ENCODE results near the gene AUTS2. TPM values are rescaled to one million over a fixed set of nuclear protein-coding genes. Genes with fewer than 3 reads are reported as not detected.
A peak's percentile ranks its signal among the peaks of the same experiment; 100 is the strongest.

The AUTS2 gene
- total and polyA plus RNA-seq, 11 donors = 3.4 to 14.0 (median 7.3) TPM

GRCh38 chr7:70016044-70016770 is 417.9 kb downstream of the AUTS2 start:
- intact Hi-C loops (cut with DNase I) = no loop called here

GRCh38 chr7:70017357-70017756 is 419.1 kb downstream of the AUTS2 start:
- DNase-seq (no peak), ATAC-seq (no peak)
- Histone ChIP-seq H3K4me3 (no peak overlapping the region), H3K27ac (no peak overlapping the region), H3K36me3 (no peaks in the 10 kb centered on the region), H3K27me3 (no peaks in the 10 kb centered on the region), H3K4me1 (peaks cover 0 to 29% (median 2%) of the 10 kb centered on the region in 12 donors), H3K9me3 (no peaks in the 10 kb centered on the region)
- no peak for TF ChIP-seq CTCF (IDR thresholded peaks at IDR 0.05)
- TF ChIP-seq POLR2A (IDR thresholded peaks at IDR 0.05) = no peak
- 75 to 83% (median 80%) methylated on average over 3 of the region's 3 CpGs for WGBS, 4 donors
- intact Hi-C loops (cut with DNase I) = no loop called here

More at GRCh38 chr7:70016044-70016770, 417.9 kb downstream of the AUTS2 start:
- 65 to 73% (median 72%) methylated on average over 6 of the region's 6 CpGs for WGBS, 4 donors
- no peaks in the 10 kb centered on the region for H3K9me3 ChIP-seq
- H3K27me3 ChIP-seq = no peaks in the 10 kb centered on the region
- DNase-seq (no peak), ATAC-seq (peak in 3 of 4 donors; percentile 47 to 92 (median 89))
- no peak overlapping the region for H3K27ac ChIP-seq
- no peaks in the 10 kb centered on the region for H3K36me3 ChIP-seq
- no peak for TF ChIP-seq CTCF (IDR thresholded peaks at IDR 0.05)
- no peak for TF ChIP-seq POLR2A (IDR thresholded peaks at IDR 0.05)
- peaks cover 0 to 29% (median 2%) of the 10 kb centered on the region in 12 donors for H3K4me1 ChIP-seq
- H3K4me3 ChIP-seq = no peak overlapping the region

GRCh38 chr7:70018700-70019099 is 420.4 kb downstream of the AUTS2 start:
- 95 to 97% (median 96%) methylated on average over 1 of the region's 1 CpG for WGBS, 4 donors
- intact Hi-C loops (cut with DNase I) = no loop called here
- no peak for DNase-seq
- H3K36me3 ChIP-seq = no peaks in the 10 kb centered on the region
- H3K27me3 ChIP-seq = no peaks in the 10 kb centered on the region
- peaks cover 0 to 37% (median 2%) of the 10 kb centered on the region in 12 donors for H3K4me1 ChIP-seq
- H3K9me3 ChIP-seq = no peaks in the 10 kb centered on the region
- ATAC-seq = no peak
- H3K27ac ChIP-seq = no peak overlapping the region
- TF ChIP-seq CTCF (IDR thresholded peaks at IDR 0.05) (no peak), POLR2A (IDR thresholded peaks at IDR 0.05) (no peak)
- no peak overlapping the region for H3K4me3 ChIP-seq

GRCh38 chr7:70027867-70028266 is 429.6 kb downstream of the AUTS2 start:
- Histone ChIP-seq H3K27ac (no peak overlapping the region), H3K27me3 (no peaks in the 10 kb centered on the region), H3K4me1 (peaks cover 0 to 35% (median 6%) of the 10 kb centered on the region in 12 donors), H3K4me3 (no peak overlapping the region), H3K9me3 (peaks cover 0 to 6% (median 0%) of the 10 kb centered on the region in 12 donors), H3K36me3 (no peaks in the 10 kb centered on the region)
- no peak for ATAC-seq
- TF ChIP-seq POLR2A (IDR thresholded peaks at IDR 0.05) = no peak
- DNase-seq = no peak
- intact Hi-C loops (cut with DNase I) = loop anchor here in 3 of 10 donors (5.0 to 10.0 kb wide), 2 partner anchors 61 to 63 kb away; no protein-coding TSS in a partner anchor
- WGBS, 4 donors = 80 to 88% (median 84%) methylated on average over 4 of the region's 4 CpGs
